SU-DHL-6 (cell line): ENCODE data around the gene SRXN1.

ENCODE experiments used
- H2AFZ ChIP-seq: fragments of 200-600 bp; sonication (generic); 2 replicates; pipeline ENCODE4 v1.6.1; 2014; ENCODE audit warnings: low read depth, mild to moderate bottlenecking, moderate library complexity, mixed read lengths, antibody characterized with exemption, low read length; ENCODE audit not compliant: severe bottlenecking
- H3F3A ChIP-seq: fragments of 200-600 bp; shearing (Covaris generic); 2 replicates; pipeline ENCODE4 v1.6.0; 2016; ENCODE audit warnings: antibody characterized with exemption, mild to moderate bottlenecking; ENCODE audit not compliant: insufficient read depth
- H3K27ac ChIP-seq: fragments of 200-600 bp; sonication (generic); 2 replicates; pipeline ENCODE4 v1.5.1; 2016; ENCODE audit warnings: low read depth, mild to moderate bottlenecking, low read length, moderate library complexity, mixed read lengths
- H3K27me3 ChIP-seq: fragments of 200-600 bp; sonication (generic), shearing (Covaris generic); 2 replicates; pipeline ENCODE4 v1.6.0; 2014; ENCODE audit warnings: mild to moderate bottlenecking, low read length
- H3K36me3 ChIP-seq: fragments of 200-600 bp; sonication (generic); 2 replicates; pipeline ENCODE4 v1.6.1; 2014; ENCODE audit warnings: mild to moderate bottlenecking, low read length, mixed read lengths
- H3K4me2 ChIP-seq: fragments of 300-600, 200-600 bp; shearing (Covaris generic), sonication (generic); 2 replicates; pipeline ENCODE4 v1.6.0; 2014; ENCODE audit warnings: low read length, low read depth, mild to moderate bottlenecking; ENCODE audit not compliant: poor library complexity, severe bottlenecking
- H3K4me3 ChIP-seq: fragments of 200-600 bp; sonication (generic); 2 replicates; pipeline ENCODE4 v1.5.1; 2014; ENCODE audit warnings: antibody characterized with exemption, low read length, mild to moderate bottlenecking, mixed read lengths; ENCODE audit not compliant: insufficient read depth, poor library complexity, severe bottlenecking
- H3K79me2 ChIP-seq: fragments of 200-600 bp; sonication (generic); 2 replicates; pipeline ENCODE4 v1.6.1; 2014; ENCODE audit warnings: mild to moderate bottlenecking, low read length, moderate library complexity; ENCODE audit not compliant: insufficient read depth
- H3K9ac ChIP-seq: fragments of 200-600 bp; sonication (generic); 2 replicates; pipeline ENCODE4 v1.7.0; 2014; ENCODE audit warnings: mild to moderate bottlenecking, low read length
- H3K9me2 ChIP-seq: fragments of 200-600 bp; sonication (generic); replicated peaks from 2 replicates; pipeline ENCODE4 v1.6.1; 2014; ENCODE audit warnings: low read length; ENCODE audit not compliant: insufficient read depth
- H3K9me3 ChIP-seq: fragments of 200-600 bp; sonication (generic); 2 replicates; pipeline ENCODE4 v1.6.1; 2014; ENCODE audit warnings: low read length, mixed read lengths; ENCODE audit not compliant: insufficient read depth
- H4K20me1 ChIP-seq: fragments of 200-600 bp; sonication (generic); 2 replicates; pipeline ENCODE4 v1.6.1; 2014; ENCODE audit warnings: low read depth, mild to moderate bottlenecking, antibody characterized with exemption, low read length, moderate library complexity, mixed read lengths
- CTCF ChIP-seq: fragments of 200-600 bp; sonication (generic); IDR thresholded peaks from one replicate; pipeline ENCODE4 v1.5.1; 2017; ENCODE audit warnings: antibody characterized with exemption, mild to moderate bottlenecking, low read length, moderate library complexity; ENCODE audit not compliant: insufficient read depth, poor library complexity, severe bottlenecking
- EZH2phosphoT487 ChIP-seq: fragments of 200-600 bp; sonication (generic), shearing (Covaris generic); conservative IDR thresholded peaks from 2 replicates; pipeline ENCODE4 v1.6.1; 2018; ENCODE audit warnings: mild to moderate bottlenecking, antibody characterized with exemption, low read length, moderate library complexity, mixed read lengths

Gene SRXN1

GRCh38 chr20:673603-674001, 20.6 kb upstream of the SRXN1 start:
- no peaks in the 10 kb centered on the region for H3F3A ChIP-seq
- H4K20me1 ChIP-seq = no peaks in the 10 kb centered on the region
- H3K4me3 ChIP-seq = no peak overlapping the region
- H3K9me3 ChIP-seq = no peaks in the 10 kb centered on the region
- no peak overlapping the region for H3K27ac ChIP-seq
- H3K9me2 ChIP-seq = no peaks in the 10 kb centered on the region
- no peaks in the 10 kb centered on the region for H3K27me3 ChIP-seq
- H2AFZ ChIP-seq = no peak overlapping the region
- H3K36me3 ChIP-seq = no peaks in the 10 kb centered on the region
- H3K9ac ChIP-seq = no peak overlapping the region
- no peaks in the 10 kb centered on the region for H3K79me2 ChIP-seq
- no peak overlapping the region for H3K4me2 ChIP-seq
- TF ChIP-seq EZH2phosphoT487 (no peak), CTCF (no peak)

DNA sequence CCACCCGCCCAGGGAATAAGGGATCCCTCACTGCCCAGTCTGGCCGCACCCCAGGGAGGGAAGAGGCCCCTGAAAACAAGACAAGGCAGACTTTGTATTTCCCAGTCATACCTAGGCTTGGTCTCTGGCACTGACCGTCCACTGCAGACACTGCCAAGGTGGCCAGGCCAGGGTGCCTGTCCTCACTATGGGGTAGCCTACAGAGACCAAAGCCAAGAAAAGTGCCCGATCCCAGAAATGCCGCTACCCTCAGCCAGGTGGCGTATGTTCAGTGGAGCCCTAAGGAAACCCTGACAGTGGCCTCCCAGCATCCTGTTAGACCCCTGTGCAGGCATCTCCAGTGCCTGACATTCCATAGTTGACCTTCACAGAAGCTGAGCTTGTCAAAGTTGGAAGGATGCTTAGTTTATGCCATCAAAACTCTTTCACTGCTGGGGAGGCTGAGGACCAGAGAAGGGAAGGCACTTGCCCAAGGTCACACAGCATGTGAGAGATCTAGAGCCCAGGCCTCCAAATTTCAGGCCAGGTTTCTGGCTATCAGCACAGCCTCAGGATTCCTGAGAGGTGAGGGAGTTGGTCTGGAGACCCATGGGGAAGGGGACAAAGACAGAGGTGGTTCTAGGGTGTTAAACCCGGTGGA, 20.1 kb upstream of the SRXN1 start:
- TF ChIP-seq CTCF (no peak), EZH2phosphoT487 (no peak)
- no peaks in the 10 kb centered on the region for H4K20me1 ChIP-seq
- no peaks in the 10 kb centered on the region for H3K27me3 ChIP-seq
- H3K27ac ChIP-seq = no peak overlapping the region
- no peaks in the 10 kb centered on the region for H3K9me3 ChIP-seq
- H3K79me2 ChIP-seq = no peaks in the 10 kb centered on the region
- H3K4me2 ChIP-seq = no peak overlapping the region
- no peaks in the 10 kb centered on the region for H3K9me2 ChIP-seq
- no peaks in the 10 kb centered on the region for H3F3A ChIP-seq
- no peak overlapping the region for H3K9ac ChIP-seq
- no peak overlapping the region for H2AFZ ChIP-seq
- H3K36me3 ChIP-seq = no peaks in the 10 kb centered on the region
- no peak overlapping the region for H3K4me3 ChIP-seq

GRCh38 chr20:671252-672030, 18.4 kb upstream of the SRXN1 start:
- TF ChIP-seq EZH2phosphoT487 = no peak
- TF ChIP-seq CTCF = no peak
- H3K9ac ChIP-seq = no peak overlapping the region

More at GRCh38 chr20:671252-672030, 18.4 kb upstream of the SRXN1 start:
- H3F3A ChIP-seq = no peaks in the 10 kb centered on the region
- no peaks in the 10 kb centered on the region for H3K27me3 ChIP-seq
- no peak overlapping the region for H3K27ac ChIP-seq
- H2AFZ ChIP-seq = no peak overlapping the region
- no peaks in the 10 kb centered on the region for H4K20me1 ChIP-seq
- H3K79me2 ChIP-seq = no peaks in the 10 kb centered on the region
- no peaks in the 10 kb centered on the region for H3K9me2 ChIP-seq
- no peaks in the 10 kb centered on the region for H3K36me3 ChIP-seq
- no peak overlapping the region for H3K4me2 ChIP-seq
- no peak overlapping the region for H3K4me3 ChIP-seq
- no peaks in the 10 kb centered on the region for H3K9me3 ChIP-seq
